Measurements from ENCODE around the gene PTCD2. TPM values are rescaled to one million over a fixed set of nuclear protein-coding genes. Genes with fewer than 3 reads are reported as not detected.

The PTCD2 gene
- total and polyA plus RNA-seq, 9 of the 15 experiments (the other 6 are each of a cell fraction or from before 2014, with no cell fraction given): 11.9 to 28.5 (median 18.6) TPM

GRCh38 chr5:72282878-72283277 is 37.3 kb upstream of the PTCD2 start (continued):
- TF ChIP-seq E4F1 (CRISPR knock-in tag; IDR thresholded peaks at IDR 0.05; ENCODE audit: borderline replicate concordance): no peak
- TF ChIP-seq CHD2 (IDR thresholded peaks at IDR 0.05; ENCODE audit: low read depth, low read length): no peak
- TF ChIP-seq SMAD4 (CRISPR knock-in tag; conservative IDR thresholded peaks at IDR 0.05): no peak
- no peak for TF ChIP-seq ZNF3 (CRISPR knock-in tag; IDR thresholded peaks at IDR 0.05)
- TF ChIP-seq CREB3 (tag; conservative IDR thresholded peaks at IDR 0.05; ENCODE audit: low read depth): peak; percentile 16; the same call in 1 of the 2 replicates
- no peak for TF ChIP-seq HDAC3 (IDR thresholded peaks at IDR 0.05; ENCODE audit: borderline replicate concordance, partially characterized antibody)
- TF ChIP-seq ARID1B (IDR thresholded peaks at IDR 0.05): peak; percentile 56
- TF ChIP-seq KLF6 (CRISPR knock-in tag; IDR thresholded peaks at IDR 0.05; ENCODE audit: borderline replicate concordance): peak; percentile 9; the same call in 1 of the 2 replicates
- TF ChIP-seq, protein P1, sequence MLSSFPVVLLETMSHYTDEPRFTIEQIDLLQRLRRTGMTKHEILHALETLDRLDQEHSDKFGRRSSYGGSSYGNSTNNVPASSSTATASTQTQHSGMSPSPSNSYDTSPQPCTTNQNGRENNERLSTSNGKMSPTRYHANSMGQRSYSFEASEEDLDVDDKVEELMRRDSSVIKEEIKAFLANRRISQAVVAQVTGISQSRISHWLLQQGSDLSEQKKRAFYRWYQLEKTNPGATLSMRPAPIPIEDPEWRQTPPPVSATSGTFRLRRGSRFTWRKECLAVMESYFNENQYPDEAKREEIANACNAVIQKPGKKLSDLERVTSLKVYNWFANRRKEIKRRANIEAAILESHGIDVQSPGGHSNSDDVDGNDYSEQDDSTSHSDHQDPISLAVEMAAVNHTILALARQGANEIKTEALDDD (IDR thresholded peaks at IDR 0.05): peak; percentile 92
- 0 out of 2 replicates have a peak, but pooled peaks have one; percentile 30 for TF ChIP-seq ZNF584 (CRISPR knock-in tag; IDR thresholded peaks at IDR 0.05; ENCODE audit: low read depth)
- TF ChIP-seq PYGO2 (tag; IDR thresholded peaks at IDR 0.05): 0 out of 2 replicates have a peak, but pooled peaks have one; percentile 18
- TF ChIP-seq ZFP91 (CRISPR knock-in tag; IDR thresholded peaks at IDR 0.05): no peak
- TF ChIP-seq ZNF175 (CRISPR knock-in tag; IDR thresholded peaks at IDR 0.05; ENCODE audit: low read depth): peak; percentile 1; the same call in 1 of the 2 replicates
- 0 out of 2 replicates have a peak, but pooled peaks have one; percentile 21 for TF ChIP-seq HSF4 (CRISPR knock-in tag; IDR thresholded peaks at IDR 0.05; ENCODE audit: borderline replicate concordance)
- TF ChIP-seq PBX2 (CRISPR knock-in tag; IDR thresholded peaks at IDR 0.05; ENCODE audit: low read depth): no peak
- TF ChIP-seq PBX2 (tag; conservative IDR thresholded peaks at IDR 0.05; ENCODE audit: low read depth): peak; percentile 58
- TF ChIP-seq SMARCA4 (IDR thresholded peaks at IDR 0.05): peak; percentile 70; the same call in 1 of the 2 replicates
- TF ChIP-seq SMARCC2 (IDR thresholded peaks at IDR 0.05; ENCODE audit: low read depth): 0 out of 2 replicates have a peak, but pooled peaks have one; percentile 30
- TF ChIP-seq GABPA (tag; conservative IDR thresholded peaks at IDR 0.05; ENCODE audit: low read depth): peak; percentile 16; the same call in 1 of the 2 replicates
- peak; percentile 15; the same call in 1 of the 2 replicates for TF ChIP-seq MECOM (CRISPR knock-in tag; IDR thresholded peaks at IDR 0.05)
